GM18907 (cell line): ENCODE data around the gene TUFM.
A peak's percentile ranks its signal among the peaks of the same experiment; 100 is the strongest.
"Not testable (repeated sequence)": the region's sequence is repeated elsewhere in the genome, so short reads cannot be mapped to it uniquely, and the experiment has no call there.

Source experiments
- ATAC-seq: cut with Tn5 transposase; IDR thresholded peaks from one replicate; pipeline ENCODE4 v1.9.1; 2021; ENCODE audit warnings: mild to moderate bottlenecking, moderate library complexity; ENCODE audit not compliant: unreplicated experiment

The TUFM gene

GRCh38 chr16:28807445-28808120 lies 38.6 kb downstream of the TUFM start:
- not testable (repeated sequence) for ATAC-seq

GRCh38 chr16:28802235-28803019 lies 43.7 kb downstream of the TUFM start:
- ATAC-seq: peak; percentile 76
